PC-3 (cell line): ENCODE results near the gene FANCC.

ENCODE experiments used
- EZH2 ChIP-seq: fragments of 300-600 bp; sonication (generic); IDR thresholded peaks from one replicate; pipeline ENCODE4 v1.6.1; 2017; ENCODE audit warnings: antibody characterized with exemption, mild to moderate bottlenecking, low read length; ENCODE audit not compliant: unreplicated experiment
- EZH2phosphoT487 ChIP-seq: fragments of 300-600 bp; sonication (generic); IDR thresholded peaks from 2 replicates; pipeline ENCODE4 v1.6.1; 2018; ENCODE audit warnings: mild to moderate bottlenecking, antibody characterized with exemption, low read length, borderline replicate concordance
- TF ChIP-seq, protein P1 (sequence below): fragments of 300-600 bp; sonication (generic); conservative IDR thresholded peaks from 2 replicates; pipeline ENCODE4 v1.5.1; 2017; ENCODE audit warnings: antibody characterized with exemption, low read depth, mild to moderate bottlenecking, low read length

DNA sequence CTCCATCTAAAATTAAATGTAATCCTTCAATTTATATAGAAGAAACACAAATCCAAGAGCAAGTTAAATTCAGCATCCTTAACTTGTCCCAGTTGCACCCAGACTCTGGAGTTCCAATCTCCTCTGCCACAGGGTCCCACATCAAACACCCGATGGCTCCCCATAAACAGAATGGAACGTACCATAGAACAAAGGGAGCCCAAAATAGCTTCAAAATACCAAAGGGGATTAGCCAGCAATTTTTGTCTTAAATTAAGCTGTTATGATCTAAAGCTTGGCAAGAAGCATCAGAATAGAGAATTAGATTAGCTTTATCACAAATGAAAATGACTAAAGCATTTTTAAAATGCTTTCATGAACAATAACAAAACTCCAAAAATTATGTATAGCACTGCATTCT, 112.8 kb downstream of the FANCC start:
- TF ChIP-seq EZH2 (no peak), EZH2phosphoT487 (no peak)
- TF ChIP-seq, protein P1, sequence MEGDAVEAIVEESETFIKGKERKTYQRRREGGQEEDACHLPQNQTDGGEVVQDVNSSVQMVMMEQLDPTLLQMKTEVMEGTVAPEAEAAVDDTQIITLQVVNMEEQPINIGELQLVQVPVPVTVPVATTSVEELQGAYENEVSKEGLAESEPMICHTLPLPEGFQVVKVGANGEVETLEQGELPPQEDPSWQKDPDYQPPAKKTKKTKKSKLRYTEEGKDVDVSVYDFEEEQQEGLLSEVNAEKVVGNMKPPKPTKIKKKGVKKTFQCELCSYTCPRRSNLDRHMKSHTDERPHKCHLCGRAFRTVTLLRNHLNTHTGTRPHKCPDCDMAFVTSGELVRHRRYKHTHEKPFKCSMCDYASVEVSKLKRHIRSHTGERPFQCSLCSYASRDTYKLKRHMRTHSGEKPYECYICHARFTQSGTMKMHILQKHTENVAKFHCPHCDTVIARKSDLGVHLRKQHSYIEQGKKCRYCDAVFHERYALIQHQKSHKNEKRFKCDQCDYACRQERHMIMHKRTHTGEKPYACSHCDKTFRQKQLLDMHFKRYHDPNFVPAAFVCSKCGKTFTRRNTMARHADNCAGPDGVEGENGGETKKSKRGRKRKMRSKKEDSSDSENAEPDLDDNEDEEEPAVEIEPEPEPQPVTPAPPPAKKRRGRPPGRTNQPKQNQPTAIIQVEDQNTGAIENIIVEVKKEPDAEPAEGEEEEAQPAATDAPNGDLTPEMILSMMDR, result no peak
